HL-60 (cell line): ENCODE measurements around the gene ISG20.

Source experiments
- DNase-seq, 2 experiments: peaks; one replicate each; pipeline ENCODE4 v3.0.0-alpha.2; 2010 to 2020; ENCODE audit warnings: low read depth in 1 of 2, low spot score in 1 of 2
- H3K27ac ChIP-seq: fragments of 250-450 bp; sonication (Bioruptor Pico); replicated peaks from 2 replicates; pipeline ENCODE4 v1.5.1; 2020; ENCODE audit warnings: mild to moderate bottlenecking, moderate library complexity
- H3K27me3 ChIP-seq: fragments of 250-450 bp; sonication (Bioruptor Pico); 2 replicates; pipeline ENCODE4 v1.5.1; 2021; ENCODE audit warnings: mild to moderate bottlenecking, moderate library complexity; ENCODE audit not compliant: insufficient read depth, poor library complexity, severe bottlenecking
- H3K4me3 ChIP-seq: replicated peaks from 2 replicates; pipeline ENCODE4 v1.5.1; 2011; ENCODE audit warnings: mild to moderate bottlenecking, control low read depth, low read length; ENCODE audit not compliant: insufficient read depth
- CTCF ChIP-seq: IDR thresholded peaks from one replicate; pipeline ENCODE4 v1.5.1; 2011; ENCODE audit warnings: low read length, control low read depth, inconsistent platforms; ENCODE audit not compliant: insufficient read depth
- GABPA ChIP-seq: IDR thresholded peaks from 2 replicates; pipeline ENCODE4 v1.6.1; 2012; ENCODE audit warnings: low read depth
- POLR2AphosphoS5 ChIP-seq: IDR thresholded peaks from 2 replicates; pipeline ENCODE4 v1.6.1; 2012; ENCODE audit warnings: low read depth
- REST ChIP-seq: IDR thresholded peaks from 2 replicates; pipeline ENCODE4 v1.6.1; 2012; ENCODE audit warnings: low read depth; ENCODE audit not compliant: insufficient replicate concordance
- SPI1 ChIP-seq: IDR thresholded peaks from 2 replicates; pipeline ENCODE4 v1.6.1; 2012; ENCODE audit warnings: low read depth, mild to moderate bottlenecking, borderline replicate concordance

ISG20 gene

GRCh38 chr15:88680241-88681001 lies 41.6 kb downstream of the ISG20 start:
- DNase-seq = no peak
- H3K27ac ChIP-seq = no peak overlapping the region
- no peak for TF ChIP-seq POLR2AphosphoS5
- no peak for TF ChIP-seq SPI1
- TF ChIP-seq REST = no peak
- TF ChIP-seq GABPA = no peak
- no peak for TF ChIP-seq CTCF
- H3K27me3 ChIP-seq = peaks cover 2% of the 10 kb centered on the region
- no peak overlapping the region for H3K4me3 ChIP-seq

GRCh38 chr15:88681610-88682221 lies 42.9 kb downstream of the ISG20 start:
- TF ChIP-seq POLR2AphosphoS5 = no peak
- DNase-seq = no peak
- Histone ChIP-seq H3K27ac (no peak overlapping the region), H3K27me3 (peaks cover 2% of the 10 kb centered on the region), H3K4me3 (no peak overlapping the region)

GRCh38 chr15:88684345-88684744 lies 45.5 kb downstream of the ISG20 start:
- Histone ChIP-seq H3K4me3 (no peak overlapping the region), H3K27ac (no peak overlapping the region), H3K27me3 (peaks cover 2% of the 10 kb centered on the region)
- no peak for DNase-seq
- TF ChIP-seq REST = no peak
- no peak for TF ChIP-seq CTCF
- no peak for TF ChIP-seq GABPA

- no peak overlapping the region for H3K27ac ChIP-seq
- DNase-seq = no peak
- no peak for TF ChIP-seq POLR2AphosphoS5
- H3K4me3 ChIP-seq = no peak overlapping the region
- H3K27me3 ChIP-seq = peaks cover 4% of the 10 kb centered on the region
Measured at GRCh38 chr15:88686166-88686565, 47.4 kb downstream of the ISG20 start.
